NT2/D1 (cell line): ENCODE measurements around the gene CD46.
"Not testable (repeated sequence)": the region's sequence is repeated elsewhere in the genome, so short reads cannot be mapped to it uniquely, and the experiment has no call there.

Experiments
- SUZ12 ChIP-seq: IDR thresholded peaks from 2 replicates; pipeline ENCODE4 v1.6.1; 2011; ENCODE audit not compliant: insufficient read length, insufficient read depth; ENCODE audit errors: extremely low read depth
- YY1 ChIP-seq: IDR thresholded peaks from 2 replicates; pipeline ENCODE4 v1.6.1; 2011; ENCODE audit not compliant: insufficient read length, insufficient read depth
- ZNF274 ChIP-seq: IDR thresholded peaks from 2 replicates; pipeline ENCODE4 v1.6.1; 2011; ENCODE audit warnings: mild to moderate bottlenecking, low read depth, low read length

DNA sequence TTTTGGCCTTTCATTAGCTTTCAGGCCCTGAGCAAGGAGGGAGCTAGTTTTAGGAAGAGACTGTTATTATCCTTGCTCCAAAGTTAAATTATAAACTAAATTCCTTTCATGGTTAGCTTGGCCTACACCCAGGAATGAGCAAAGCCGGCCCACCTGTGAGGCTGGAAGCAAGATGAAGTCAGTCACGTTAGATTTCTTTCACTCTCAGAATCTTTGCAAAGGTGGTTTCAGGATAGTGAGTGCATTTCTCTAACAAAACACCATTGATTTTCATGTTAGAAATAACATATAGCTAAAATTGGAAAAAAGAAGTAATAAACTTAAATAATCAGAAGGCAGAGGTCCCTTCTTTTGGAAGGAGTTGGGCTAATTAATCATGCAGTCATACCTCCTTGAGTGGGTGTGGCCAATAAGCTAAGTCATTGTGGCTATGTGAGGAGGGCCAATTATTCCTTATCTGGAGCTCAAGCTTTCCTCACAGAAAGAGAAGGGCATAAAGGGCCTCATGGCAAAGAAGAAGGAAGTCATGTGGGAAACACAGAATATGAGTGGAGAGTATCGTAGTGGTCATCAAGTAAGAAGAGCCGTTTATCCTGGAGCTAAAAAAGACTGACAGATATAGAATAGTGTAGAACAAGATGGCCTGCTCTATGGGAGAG is 23.5 kb upstream of the CD46 start:
- not testable (repeated sequence) for TF ChIP-seq ZNF274, YY1, SUZ12
